Fibroblast of skin of scalp (primary cell): ENCODE results near the gene IARS2.
A peak's percentile ranks its signal among the peaks of the same experiment; 100 is the strongest.
"Not testable (repeated sequence)": the region's sequence is repeated elsewhere in the genome, so short reads cannot be mapped to it uniquely, and the experiment has no call there.

Experiments
- DNase-seq: peaks from one replicate; pipeline ENCODE4 v3.0.0-alpha.2; 2013

IARS2 gene

DNA sequence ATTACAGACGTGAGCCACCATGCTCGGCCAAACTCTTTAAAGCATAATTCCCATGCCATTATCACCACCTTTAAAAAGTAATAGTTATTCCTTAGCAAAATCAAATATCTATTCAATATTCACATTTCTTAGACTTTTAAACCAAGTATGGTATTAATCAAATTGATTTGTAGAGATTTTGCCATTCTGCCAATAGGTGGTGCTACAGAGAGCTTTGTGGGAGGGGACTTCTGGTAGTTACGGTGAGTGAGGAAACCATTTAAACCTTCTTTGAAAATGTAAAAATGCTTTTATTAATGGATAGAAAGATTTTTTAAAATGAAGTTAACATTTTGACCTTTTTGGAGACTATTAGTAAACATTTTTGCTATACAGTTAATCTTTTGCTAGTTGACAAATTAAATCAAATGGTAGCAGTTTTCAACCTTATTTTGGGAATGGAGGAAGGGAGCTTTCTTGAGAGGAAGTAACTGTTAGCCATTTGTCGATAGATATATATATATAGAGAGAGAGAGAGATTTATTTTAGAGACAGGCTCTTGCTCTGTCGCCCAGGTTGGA, 19.3 kb downstream of the IARS2 start:
- DNase-seq: peak; percentile 40

DNA sequence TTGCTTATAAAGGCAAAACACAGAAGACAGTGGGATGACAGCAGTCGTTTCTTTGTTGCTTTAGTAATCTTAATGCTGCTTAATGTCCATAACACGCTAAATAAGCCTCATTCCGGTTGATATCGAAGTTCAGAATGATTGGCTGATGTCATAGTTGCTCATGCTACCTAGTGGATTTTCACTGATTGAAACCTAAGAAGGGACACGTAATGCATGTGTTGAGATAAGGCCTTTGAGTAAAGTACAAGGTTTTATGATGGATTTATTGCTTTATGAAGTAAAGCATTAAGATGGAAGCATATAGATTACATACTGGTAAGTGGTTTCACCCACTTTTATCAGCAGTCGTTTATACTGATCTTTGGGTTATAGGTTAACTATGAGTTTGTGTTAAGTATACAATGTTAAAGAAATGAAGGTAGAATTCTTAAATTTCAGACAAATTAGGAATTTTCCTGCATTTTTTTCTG, 25.1 kb downstream of the IARS2 start:
- no peak for DNase-seq

DNA sequence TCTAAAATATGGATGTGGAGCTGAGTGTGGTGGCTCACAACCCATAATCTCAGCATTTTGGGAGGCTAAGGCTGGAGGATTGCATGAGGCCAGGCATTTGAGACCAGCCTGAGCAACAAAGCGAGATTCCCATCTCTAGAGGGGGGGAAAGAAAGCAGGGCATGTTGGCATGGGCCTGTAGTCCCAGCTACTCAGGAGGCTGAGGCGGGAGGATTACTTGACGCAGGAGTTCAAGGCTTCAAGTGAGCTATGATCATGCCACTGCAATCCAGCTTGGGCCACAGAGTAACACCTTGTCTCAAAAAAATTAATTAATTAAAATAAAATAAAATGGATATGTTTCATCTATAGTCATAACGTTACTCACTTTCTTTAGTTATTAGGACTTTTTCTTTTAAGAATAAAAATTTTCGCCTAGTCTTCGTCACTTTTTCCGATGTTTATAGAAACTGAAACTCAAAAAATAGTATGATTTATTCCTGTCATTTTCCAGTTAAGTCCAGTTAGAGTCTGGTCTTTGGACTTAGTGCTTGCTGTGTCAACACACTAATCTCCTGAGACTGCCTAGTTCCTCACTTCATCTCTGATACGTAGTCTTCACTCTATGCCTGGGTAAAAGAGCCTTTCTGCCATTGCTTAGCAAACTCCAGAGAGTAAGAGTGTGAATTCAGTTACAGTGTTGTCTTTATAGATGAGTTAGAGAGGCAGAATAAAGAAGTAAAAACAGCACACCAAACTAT, 28.0 kb downstream of the IARS2 start:
- no peak for DNase-seq

DNA sequence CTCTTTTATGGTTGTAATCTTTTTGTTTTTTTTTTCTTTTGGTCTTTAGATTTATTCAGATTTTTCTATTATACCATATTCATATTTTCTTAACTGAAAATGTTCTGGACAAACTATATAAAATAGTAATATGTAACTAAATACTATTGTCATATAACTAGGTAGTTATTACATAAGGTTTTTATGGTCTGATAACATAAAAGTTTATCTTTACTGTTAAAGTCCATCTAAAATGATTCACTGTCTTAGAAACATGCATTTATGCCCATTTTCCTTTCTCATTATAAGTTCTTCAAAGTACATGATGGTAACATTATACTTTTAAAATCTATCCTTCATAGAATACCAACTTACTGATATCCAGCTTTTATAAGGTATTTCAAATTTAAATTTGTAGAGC, 29.1 kb downstream of the IARS2 start:
- DNase-seq: no peak

DNA sequence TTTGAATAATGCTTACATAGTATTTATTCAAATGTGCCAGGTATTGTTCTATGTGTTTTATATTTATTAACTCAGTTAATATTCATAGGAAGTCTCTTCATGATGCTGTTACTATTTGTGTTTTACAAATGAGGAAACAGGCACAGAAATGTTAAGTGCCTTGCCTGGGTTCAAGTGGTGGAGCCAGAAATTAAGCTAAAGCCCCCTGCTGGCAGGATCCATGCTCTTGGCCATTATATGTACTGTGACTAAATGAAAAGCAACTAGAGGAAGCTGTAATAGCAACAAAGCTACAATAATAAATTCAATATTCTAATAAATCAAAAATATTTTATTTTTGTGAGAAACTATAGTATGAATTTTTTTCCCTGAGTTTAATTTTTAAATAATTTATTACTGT, 30.0 kb downstream of the IARS2 start:
- peak; percentile 15 for DNase-seq

DNA sequence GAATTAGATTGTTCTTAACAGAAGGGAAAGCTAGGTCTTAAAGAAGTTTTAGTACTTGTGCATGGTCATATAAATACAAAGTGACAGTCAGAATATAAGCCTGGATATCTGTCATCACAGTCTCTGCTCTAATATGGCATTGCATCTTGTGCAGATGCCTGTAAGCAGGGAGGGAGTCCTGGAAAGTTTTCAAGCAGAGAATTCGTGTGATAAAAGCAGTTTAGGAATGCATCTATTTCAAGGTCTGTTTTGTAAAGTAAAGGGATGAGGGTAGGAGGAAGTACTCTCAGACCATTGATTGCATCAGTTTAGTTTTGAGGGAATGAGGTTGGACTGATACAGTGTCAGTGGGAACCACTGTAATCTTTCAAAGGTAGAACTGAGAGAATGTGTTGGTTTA, 30.6 kb downstream of the IARS2 start:
- peak; percentile 63 for DNase-seq

DNA sequence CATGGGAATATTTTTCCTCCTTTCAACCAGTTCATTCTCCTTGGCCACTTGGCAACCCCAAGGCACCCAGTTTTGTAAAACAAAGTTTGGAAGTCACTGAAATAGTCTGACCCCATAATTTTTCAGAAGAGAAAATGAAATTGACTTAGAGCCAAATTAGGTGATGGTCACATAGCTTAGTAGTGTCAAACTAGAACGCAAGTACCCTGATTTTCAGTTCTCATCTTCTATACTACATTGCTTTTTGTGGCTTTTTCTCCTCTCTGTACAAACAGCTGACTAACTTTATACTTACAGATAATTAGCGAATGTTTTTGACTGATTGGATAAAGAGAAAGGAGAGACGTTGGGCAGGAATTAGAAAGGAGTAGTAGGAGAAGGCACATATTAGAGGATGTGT, 33.1 kb downstream of the IARS2 start:
- DNase-seq: no peak

DNA sequence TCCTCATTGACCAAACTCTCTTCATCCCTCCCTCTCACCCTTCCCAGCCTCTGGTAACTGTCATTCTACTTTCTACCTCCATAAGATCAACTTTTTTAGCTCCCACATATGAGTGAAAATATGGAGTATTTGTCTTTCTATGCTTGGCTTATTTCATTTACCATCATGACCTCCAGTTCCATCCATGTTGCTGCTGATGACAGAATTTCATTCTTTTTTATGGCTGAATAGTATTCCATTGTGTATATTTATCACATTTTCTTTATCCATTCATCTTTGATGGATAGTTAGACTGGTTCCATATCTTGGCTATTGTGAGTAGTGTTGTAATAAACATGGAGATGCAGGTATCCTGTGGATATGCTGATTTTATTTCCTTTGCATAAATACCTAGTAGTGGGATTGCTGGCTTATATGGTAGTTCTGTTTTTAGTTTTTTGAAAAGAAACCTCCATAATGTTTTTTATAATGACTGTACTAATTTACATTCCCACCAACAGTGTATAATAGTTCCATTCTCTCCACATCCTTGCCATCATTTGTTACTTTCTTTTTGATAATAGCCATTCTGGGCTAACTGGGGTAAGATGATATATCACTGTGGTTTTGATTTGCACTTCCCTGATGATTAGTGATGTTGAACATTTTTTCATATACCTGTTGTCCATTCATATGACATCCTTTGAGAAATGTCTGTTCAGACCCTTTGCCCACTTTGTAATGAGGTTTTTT, 35.7 kb downstream of the IARS2 start:
- DNase-seq: no peak

DNA sequence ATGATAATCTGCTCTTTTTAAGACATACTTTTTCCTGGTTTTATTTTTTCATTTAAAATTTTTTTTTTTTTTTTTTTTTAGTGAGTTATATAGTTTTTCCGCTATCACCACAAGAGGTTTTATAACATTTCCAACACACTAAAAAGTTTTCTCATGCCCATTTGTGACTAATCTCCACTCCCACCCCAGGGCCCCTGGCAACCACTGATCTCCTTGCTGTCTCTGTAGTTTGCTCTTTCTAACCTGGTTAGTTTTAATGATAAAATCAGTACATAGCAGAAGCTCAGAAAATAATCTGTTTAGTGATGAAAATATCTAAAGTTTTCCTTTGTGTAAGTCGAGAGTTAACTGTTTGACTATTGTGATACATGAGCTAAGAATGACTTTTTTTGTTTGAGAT, 41.8 kb downstream of the IARS2 start:
- no peak for DNase-seq

DNA sequence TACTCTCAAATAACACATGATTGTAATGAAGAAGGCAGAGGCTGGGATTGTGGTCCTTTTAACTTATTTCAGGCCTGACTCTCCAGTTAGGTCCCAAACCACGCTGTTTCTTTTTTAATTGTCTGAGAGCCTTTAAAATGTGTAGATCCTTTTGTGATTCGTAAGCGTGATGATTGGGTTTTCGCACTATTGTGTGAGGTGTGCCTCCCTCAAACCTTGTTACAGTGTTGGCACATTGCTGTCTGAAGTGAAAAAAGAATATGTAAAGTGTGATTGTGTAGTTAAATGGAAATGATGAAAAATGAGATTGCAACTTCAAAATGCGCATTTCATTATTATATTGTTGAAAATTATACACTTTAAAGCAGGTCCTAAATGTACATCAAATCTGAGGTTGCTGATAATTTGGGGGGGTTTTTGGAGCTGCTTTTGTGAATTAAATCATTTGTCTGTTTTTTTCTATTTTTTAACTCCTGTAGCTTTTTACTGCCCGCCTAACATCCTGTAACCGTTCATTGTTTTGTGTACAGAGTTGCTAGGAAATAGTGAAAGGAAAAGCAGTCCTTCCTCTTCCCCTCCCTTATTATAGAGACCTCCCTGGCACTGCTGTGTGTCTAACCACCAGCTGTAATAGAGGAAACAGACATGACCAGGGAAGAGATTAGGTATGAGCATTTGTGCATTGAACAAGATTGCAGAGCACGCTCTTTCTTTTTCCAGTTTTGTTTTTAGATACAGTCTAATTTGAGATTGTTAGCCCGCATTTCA, 43.3 kb downstream of the IARS2 start:
- DNase-seq: no peak

DNA sequence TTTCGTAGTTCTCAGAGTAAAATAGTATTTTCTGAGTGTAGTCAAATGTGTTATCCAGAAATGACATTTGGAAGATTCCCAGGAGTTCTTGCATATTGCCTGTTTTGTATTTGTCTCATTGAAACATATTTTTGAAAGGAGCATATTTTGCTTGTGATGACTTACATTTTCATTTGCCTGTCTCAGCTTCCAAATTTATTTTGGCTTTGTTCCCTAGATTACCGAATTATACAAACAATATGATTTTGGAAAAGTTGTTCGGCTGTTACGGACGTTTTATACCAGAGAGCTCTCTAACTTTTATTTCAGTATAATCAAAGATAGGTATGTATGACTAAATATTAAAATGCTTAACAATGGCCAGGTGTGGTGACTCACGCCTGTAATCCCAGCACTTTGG, 46.0 kb downstream of the IARS2 start:
- DNase-seq: peak; percentile 15

DNA sequence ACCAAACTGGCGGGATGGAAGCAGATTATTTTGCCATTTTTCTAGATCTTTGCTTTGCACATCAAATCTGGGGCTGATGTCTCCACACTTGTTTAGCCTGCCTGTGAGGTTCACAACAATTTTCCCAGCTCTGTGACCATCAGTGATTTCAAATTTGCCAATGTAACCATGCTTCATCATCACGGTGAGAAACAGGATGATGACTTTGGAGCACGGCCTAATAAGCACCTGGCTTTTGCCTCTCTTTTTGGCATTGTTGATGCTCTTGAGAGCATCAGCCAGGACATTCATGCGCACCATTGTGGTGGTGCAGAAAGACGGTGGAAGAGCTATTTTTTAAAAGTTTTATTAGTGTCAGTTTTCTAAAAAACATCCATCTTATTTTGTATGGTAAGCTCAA, 50.1 kb downstream of the IARS2 start:
- no peak for DNase-seq

DNA sequence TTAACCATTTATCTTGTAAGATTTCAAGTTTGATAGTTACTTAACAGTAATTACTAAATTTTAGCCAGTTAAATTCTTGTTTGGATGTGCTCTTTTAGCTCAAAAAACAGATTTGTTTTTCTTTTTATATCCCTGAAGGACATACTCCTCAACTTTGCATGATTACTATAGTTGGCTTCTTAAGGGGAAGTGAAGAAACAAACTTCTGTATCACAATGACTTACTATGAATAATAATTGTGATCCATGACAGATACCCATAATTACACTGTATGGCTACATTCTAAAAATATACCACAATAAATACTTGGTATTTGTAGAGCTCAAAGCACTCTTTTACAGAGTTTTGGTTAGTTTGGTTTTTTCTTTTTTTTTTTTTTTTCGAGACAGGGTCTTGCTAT, 55.8 kb downstream of the IARS2 start:
- DNase-seq: no peak

DNA sequence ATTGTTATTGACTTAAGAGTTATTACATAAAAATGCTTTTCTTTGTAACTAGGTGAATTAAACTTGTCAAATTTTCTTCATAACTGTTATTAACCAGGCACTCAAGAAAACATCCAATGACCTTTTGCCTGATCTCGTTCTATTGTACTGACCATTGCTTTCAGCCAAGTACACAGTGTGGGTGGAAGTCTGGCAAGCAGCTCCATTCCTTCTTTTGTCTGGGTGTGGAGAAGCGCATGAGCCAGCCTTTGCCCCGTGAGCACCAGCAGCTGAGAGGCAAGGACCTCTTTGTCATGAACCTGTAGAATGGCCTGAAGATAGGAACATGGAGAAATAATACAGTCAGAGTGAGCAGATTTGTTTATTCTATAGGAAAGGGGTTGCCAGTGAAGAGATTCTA, 57.5 kb downstream of the IARS2 start:
- DNase-seq: no peak

DNA sequence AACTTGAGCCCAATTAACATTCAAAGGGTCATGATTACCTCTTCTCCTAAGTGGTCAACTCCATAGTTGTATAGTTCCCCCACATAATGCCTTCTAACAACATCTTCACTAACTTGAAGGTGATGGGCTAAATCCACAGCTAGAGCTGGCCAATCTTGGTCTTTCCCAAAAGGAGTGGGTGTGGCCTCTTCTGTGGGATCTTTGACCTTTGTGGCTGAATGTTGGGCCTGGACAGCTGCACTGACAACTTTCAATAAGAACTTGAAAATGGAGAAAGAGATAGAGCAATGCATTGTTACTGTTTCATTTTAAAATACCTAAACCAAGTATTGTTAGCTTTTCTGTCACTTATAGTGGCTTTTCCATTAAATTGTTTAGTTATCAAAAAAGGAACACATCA, 59.2 kb downstream of the IARS2 start:
- DNase-seq: no peak

DNA sequence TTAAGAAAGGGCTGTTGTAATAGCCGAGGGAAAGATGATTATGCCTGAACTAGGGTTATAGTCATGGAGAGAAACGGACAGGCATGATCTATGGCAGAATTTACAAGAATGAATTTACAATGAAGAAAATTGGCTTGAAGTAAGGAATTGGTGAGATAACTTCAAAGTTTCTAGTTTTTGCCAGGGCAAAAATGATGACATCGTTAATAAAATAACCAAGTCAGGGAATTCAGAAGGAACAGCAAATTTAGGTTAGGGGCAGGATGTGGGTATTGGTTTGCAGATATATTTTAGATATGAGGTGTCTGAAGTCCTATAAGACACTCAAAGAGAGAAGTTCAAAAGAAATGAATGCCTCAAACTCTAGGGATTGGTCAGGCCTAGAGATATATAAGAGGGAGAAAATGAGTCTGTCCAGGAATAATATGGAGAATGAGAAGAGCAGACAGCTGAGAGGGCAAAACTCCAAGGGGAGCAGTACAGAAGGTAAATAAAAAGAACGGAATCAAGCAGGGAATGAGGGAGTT, 62.8 kb downstream of the IARS2 start:
- no peak for DNase-seq

DNA sequence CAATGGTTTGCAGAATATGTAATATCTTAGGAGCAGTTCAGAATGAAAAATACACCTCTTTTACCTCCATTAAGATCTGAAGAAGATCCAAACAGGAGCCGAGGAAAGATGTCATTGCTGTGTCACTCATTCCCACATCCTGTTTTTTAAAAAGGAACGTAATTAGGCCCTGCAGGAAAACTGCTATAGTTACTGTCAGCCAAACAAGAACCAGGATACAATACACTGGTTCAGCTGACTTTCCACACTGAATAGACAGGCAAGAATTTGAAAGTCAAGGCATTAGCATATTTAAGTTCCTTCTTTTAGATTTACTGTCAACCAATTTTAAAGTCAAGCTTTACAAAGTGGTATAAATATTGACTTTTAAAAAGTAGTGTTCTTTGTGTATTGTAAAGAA, 63.8 kb downstream of the IARS2 start:
- no peak for DNase-seq

DNA sequence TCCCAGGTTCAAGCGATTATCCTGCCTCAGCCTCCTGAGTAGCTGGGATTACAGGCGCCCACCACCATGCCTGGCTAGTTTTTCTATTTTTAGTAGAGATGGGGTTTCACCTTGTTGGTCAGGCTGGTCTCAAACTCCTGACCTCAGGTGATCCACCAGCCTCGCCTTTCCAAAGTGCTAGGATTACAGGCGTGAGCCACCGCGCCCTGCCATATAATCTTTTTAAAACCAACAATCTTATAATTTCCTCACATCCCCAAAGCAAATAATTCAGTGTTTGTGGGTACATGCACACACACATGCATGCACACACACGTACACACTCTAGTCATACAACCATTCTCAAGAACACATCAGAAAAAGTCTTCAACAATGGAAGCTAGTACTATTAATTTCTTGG, 64.6 kb downstream of the IARS2 start:
- not testable (repeated sequence) for DNase-seq

DNA sequence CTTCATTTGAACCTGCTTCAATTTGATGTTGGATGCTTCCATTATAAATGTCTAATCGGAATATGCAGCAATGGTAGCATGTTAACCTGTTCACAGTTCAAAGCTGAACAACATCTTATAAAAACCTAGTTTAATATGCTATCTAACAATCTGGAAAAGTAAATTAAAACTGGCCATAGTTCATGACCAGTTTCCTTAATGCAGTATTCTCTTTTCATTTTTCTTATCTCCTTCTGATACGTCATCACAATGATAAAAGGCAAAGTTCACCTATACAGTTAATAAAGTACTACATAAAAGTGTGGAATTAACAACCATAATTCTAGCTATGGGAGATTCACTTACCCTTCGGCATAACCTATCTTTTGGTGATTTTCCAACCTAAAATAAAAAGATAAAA, 65.1 kb downstream of the IARS2 start:
- DNase-seq: no peak

DNA sequence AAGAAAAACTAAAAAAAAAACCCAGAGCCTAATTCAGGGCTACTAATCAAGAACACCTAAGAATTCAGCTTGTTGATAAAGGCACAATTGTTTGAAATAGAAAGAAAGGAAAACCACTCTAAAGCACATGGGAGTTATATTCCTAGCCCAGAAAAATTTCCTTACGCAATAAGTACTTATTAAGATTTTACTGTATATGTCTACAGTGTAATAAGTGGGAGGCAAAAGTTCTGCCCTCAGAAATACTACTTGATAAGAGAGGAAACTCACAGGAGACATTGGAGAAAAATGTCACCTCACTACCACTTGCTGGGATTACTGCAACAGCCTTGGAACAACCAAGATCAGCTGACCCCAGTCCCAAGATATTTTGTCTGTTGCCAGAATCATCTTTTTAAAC, 66.1 kb downstream of the IARS2 start:
- no peak for DNase-seq

DNA sequence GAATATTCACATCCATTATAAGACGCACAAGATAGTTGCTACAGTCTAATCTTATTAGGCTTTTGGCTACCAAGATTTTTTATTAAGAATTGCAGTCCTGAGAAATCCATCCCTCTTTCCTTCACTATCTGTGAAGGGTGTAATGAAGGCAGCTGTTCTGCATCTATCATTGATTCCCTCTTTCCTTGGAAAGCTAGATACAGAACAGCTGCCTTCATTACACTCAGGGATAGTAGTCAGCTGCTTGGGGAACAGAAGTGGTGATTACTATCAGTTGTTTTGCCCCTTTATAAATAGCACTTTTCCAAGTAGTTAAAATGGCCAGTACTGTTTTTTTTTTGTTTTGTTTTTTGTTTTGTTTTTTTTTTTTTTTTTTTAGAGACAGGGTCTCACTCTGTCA, 70.2 kb downstream of the IARS2 start:
- DNase-seq: no peak

DNA sequence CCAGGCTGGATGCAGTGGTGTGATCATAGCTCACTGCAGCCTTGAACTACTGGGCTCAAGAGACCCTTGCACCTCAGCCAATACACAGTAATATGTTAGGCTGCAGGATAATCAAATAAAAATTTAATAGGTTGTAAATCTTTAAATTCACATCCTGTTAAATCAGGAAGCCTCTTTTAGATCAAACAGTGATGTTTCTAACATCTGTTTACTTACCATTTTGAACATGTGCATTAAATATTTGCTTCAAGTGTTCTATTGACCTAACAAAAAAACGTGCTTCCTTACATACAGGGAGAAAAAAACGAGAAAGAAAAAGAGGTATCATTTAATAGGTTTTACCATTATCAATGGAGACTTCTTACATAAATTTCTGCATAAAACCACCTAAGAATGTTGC, 70.6 kb downstream of the IARS2 start:
- no peak for DNase-seq

DNA sequence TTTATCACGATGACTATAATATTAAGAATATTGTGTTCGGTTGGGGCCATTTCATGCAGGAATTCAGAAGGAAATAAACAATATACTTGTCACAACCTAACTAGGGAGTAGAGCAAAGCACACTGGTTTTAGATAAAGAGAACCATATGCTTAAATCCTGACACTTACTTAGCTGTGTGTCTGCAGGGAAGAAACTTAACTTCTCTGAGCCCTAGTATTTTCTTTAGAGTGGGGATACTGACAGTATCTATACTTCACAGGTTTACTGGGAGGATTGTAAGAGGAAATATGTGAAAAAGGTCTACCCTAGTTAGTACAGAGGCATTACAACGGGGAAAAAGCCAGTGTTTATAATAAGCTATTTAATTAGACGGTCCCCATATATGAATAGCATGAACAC, 72.9 kb downstream of the IARS2 start:
- DNase-seq: no peak
